K562 (cell line): ENCODE results near the gene SCG3. TPM values are rescaled to one million over a fixed set of nuclear protein-coding genes. Genes with fewer than 3 reads are reported as not detected.

ENCODE experiments used
- ATAC-seq: fragments of 200-7000 bp; cut with Tn5 transposase; 3 replicates; pipeline ENCODE4 v1.9.1; 2020; ENCODE audit warnings: moderate library complexity
- BruUV-seq: library from RNA; stranded (reverse); fragments of 400-500 nt; replicated peaks from 2 replicates; lab custom pipeline; 2021; lab: Mats Ljungman, UMichigan
- CTCF ChIA-PET: fragments of 300-600 bp; formaldehyde crosslinking; extraction: SDS; loops from one replicate; lab custom pipeline; 2021; ENCODE audit warnings: low intra/inter-chr PET ratio; lab: Yijun Ruan, JAX
- POLR2A ChIA-PET: fragments of 300-600, 350-650 bp; sonication (Branson Sonifier 250); formaldehyde crosslinking; extraction: SDS; loops from one replicate; lab custom pipeline; 2021; ENCODE audit warnings: antibody characterized with exemption, inconsistent platforms; lab: Yijun Ruan, JAX
- DNase-seq, 4 experiments: peaks; one replicate each; pipeline versions ENCODE4 v3.0.0 to v3.0.0-alpha.2; 2011 to 2018; ENCODE audit warnings: low spot score in 3 of 4, mixed read lengths in 3 of 4; ENCODE audit errors: extremely low read depth in 1 of 4
- FAIRE-seq: peaks from 2 replicates; lab custom pipeline; 2011; peaks lifted over from hg19 to GRCh38; lab: Jason Lieb, UNC
- H2AFZ ChIP-seq: 2 replicates; pipeline ENCODE4 v1.6.0; 2011; ENCODE audit warnings: low read depth, low read length, control low read depth, inconsistent platforms
- H3K27ac ChIP-seq: fragments of 200-600 bp; 3 replicates; pipeline ENCODE4 v1.8.0; 2011; ENCODE audit warnings: low read depth, mild to moderate bottlenecking, control low read depth, inconsistent platforms, low read length, moderate library complexity, mixed read lengths; ENCODE audit errors: extremely low read depth
- H3K27me3 ChIP-seq, 2 experiments: fragments of 300-600 bp in 1 of 2; 2 replicates in 1 of 2; 3 replicates in 1 of 2; pipeline versions ENCODE4 v1.6.0 to v1.8.0; 2011; ENCODE audit warnings: inconsistent platforms in 2 of 2, low read length in 2 of 2, mild to moderate bottlenecking in 1 of 2, mixed read lengths in 1 of 2, moderate library complexity in 1 of 2; ENCODE audit not compliant: control insufficient read depth in 2 of 2, insufficient read depth in 2 of 2
- H3K36me3 ChIP-seq: fragments of 300-600 bp; 3 replicates; pipeline ENCODE4 v1.8.0; 2011; ENCODE audit warnings: mild to moderate bottlenecking, low read length, inconsistent platforms; ENCODE audit not compliant: control insufficient read depth, insufficient read depth
- H3K4me1 ChIP-seq, 2 experiments: fragments of 200-600 bp in 1 of 2; replicated peaks in 1 of 2; 2 replicates in 1 of 2; 3 replicates in 1 of 2; pipeline versions ENCODE4 v1.5.1 to v1.8.0; 2011; ENCODE audit warnings: inconsistent platforms in 2 of 2, low read length in 2 of 2, mild to moderate bottlenecking in 1 of 2, mixed read lengths in 1 of 2, moderate library complexity in 1 of 2; ENCODE audit not compliant: control insufficient read depth in 2 of 2, insufficient read depth in 2 of 2
- H3K4me2 ChIP-seq: 2 replicates; pipeline ENCODE4 v1.6.1; 2011; ENCODE audit warnings: low read length, control low read depth, inconsistent platforms, mixed read lengths; ENCODE audit not compliant: insufficient read depth
- H3K4me3 ChIP-seq: fragments of 200-600 bp; sonication (generic), shearing (Covaris generic); 2 replicates; pipeline ENCODE4 v1.5.1; 2016; ENCODE audit warnings: control low read depth, inconsistent platforms
- H3K79me2 ChIP-seq: fragments of 200-600 bp; 3 replicates; pipeline ENCODE4 v1.8.0; 2011; ENCODE audit warnings: low read length, inconsistent platforms; ENCODE audit not compliant: control insufficient read depth, insufficient read depth
- H3K9ac ChIP-seq, 2 experiments: 2 replicates each; pipeline versions ENCODE4 v1.6.0 to v1.6.1; 2011; ENCODE audit warnings: low read depth in 2 of 2, low read length in 2 of 2, control low read depth in 1 of 2, inconsistent platforms in 1 of 2, mild to moderate bottlenecking in 1 of 2, mixed read lengths in 1 of 2; ENCODE audit not compliant: insufficient read depth in 1 of 2
- H3K9me1 ChIP-seq: one replicate; pipeline ENCODE4 v1.6.0; 2011; ENCODE audit warnings: inconsistent platforms, mild to moderate bottlenecking, low read length, moderate library complexity; ENCODE audit not compliant: control insufficient read depth, insufficient read depth
- H3K9me3 ChIP-seq: replicated peaks from 2 replicates; pipeline ENCODE4 v1.5.1; 2011; ENCODE audit warnings: low read depth, low read length, inconsistent platforms; ENCODE audit not compliant: control insufficient read depth, insufficient read depth
- H4K20me1 ChIP-seq: replicated peaks from 2 replicates; pipeline ENCODE4 v1.6.1; 2011; ENCODE audit warnings: low read length, inconsistent platforms, mixed read lengths; ENCODE audit not compliant: control insufficient read depth, insufficient read depth
- ATF1 ChIP-seq, 2 experiments: fragments of 450-650 bp in 1 of 2; IDR thresholded peaks; 2 replicates each; pipeline ENCODE4 v1.6.1; 2016; ENCODE audit warnings: missing compliant biosample characterization in 1 of 2, missing genetic modification characterization in 1 of 2
- FOS ChIP-seq: IDR thresholded peaks from 3 replicates; pipeline ENCODE4 v1.6.1; 2011; ENCODE audit not compliant: insufficient read length; ENCODE audit errors: extremely low read depth
- HDAC1 ChIP-seq, 2 experiments: fragments of 450-650 bp; IDR thresholded peaks; 2 replicates each; pipeline ENCODE4 v1.6.1; 2016 to 2017; ENCODE audit warnings: inconsistent platforms in 1 of 2, mild to moderate bottlenecking in 1 of 2, moderate library complexity in 1 of 2
- HDAC2 ChIP-seq: fragments of 450-650 bp; IDR thresholded peaks from 2 replicates; pipeline ENCODE4 v1.6.1; 2016; ENCODE audit warnings: mild to moderate bottlenecking
- KDM5B ChIP-seq: fragments of 200-600 bp; sonication (generic); IDR thresholded peaks from 2 replicates; pipeline ENCODE4 v1.6.1; 2012; ENCODE audit warnings: low read depth, mild to moderate bottlenecking, moderate library complexity, low read length, control low read depth, inconsistent platforms; ENCODE audit not compliant: insufficient replicate concordance
- NCOR1 ChIP-seq: fragments of 450-650 bp; IDR thresholded peaks from 2 replicates; pipeline ENCODE4 v1.6.1; 2016; ENCODE audit warnings: mild to moderate bottlenecking, moderate library complexity
- NONO ChIP-seq, 2 experiments: fragments of 200-400 bp in 1 of 2; fragments of 450-650 bp in 1 of 2; formaldehyde crosslinking in 1 of 2; IDR thresholded peaks; 2 replicates each; pipeline ENCODE4 v1.6.1; 2017; ENCODE audit warnings: low read depth in 2 of 2, mild to moderate bottlenecking in 2 of 2, moderate library complexity in 2 of 2, low read length in 1 of 2
- PURB ChIP-seq: sonication (generic); formaldehyde crosslinking; IDR thresholded peaks from 2 replicates; pipeline ENCODE4 v1.9.0; 2021; ENCODE audit warnings: low read depth, mild to moderate bottlenecking, missing genetic modification reagents
- RBBP5 ChIP-seq: fragments of 200-600 bp; sonication (generic); IDR thresholded peaks from 2 replicates; pipeline ENCODE4 v1.6.1; 2012; ENCODE audit warnings: borderline replicate concordance, mild to moderate bottlenecking, low read length, control low read depth, inconsistent platforms; ENCODE audit not compliant: insufficient read depth, poor library complexity, severe bottlenecking
- SRSF1 ChIP-seq: fragments of 200-400 bp; formaldehyde crosslinking; IDR thresholded peaks from 2 replicates; pipeline ENCODE4 v1.6.1; 2017; ENCODE audit warnings: mild to moderate bottlenecking, low read depth, low read length, moderate library complexity
- ZNF253 ChIP-seq: fragments of 250-450 bp; sonication (Bioruptor Pico); conservative IDR thresholded peaks from 2 replicates; pipeline ENCODE4 v1.6.1; 2021; ENCODE audit warnings: mild to moderate bottlenecking
- WGBS: fragments of 100-300 bp; shearing (Covaris generic); methylation state at CpG from one replicate; pipeline ENCODE4 v1.1.6; 2016; ENCODE audit warnings: low coverage, mixed read lengths; ENCODE audit not compliant: insufficient coverage; ENCODE audit errors: missing lambda C conversion rate; 5-methylcytosine and 5-hydroxymethylcytosine counted together
- in situ Hi-C: fragments of 300-500 bp; cut with MboI; formaldehyde crosslinking; loops from 4 replicates; pipeline ENCODE4 v1.15.0; 2018; ENCODE audit warnings: inconsistent platforms, mixed read lengths
- intact Hi-C: fragments of 100-400 bp; cut with micrococcal nuclease; formaldehyde crosslinking; loops from 2 replicates; pipeline ENCODE4 v1.14.2; 2022
- polyA plus RNA-seq, 8 experiments: library from polyadenylated mRNA; depleted of rRNA in 4 of 8; stranded (reverse) in 5 of 8; unstranded in 3 of 8; fragments of >200 nt; fragmentation: Nextera tagmentation in 2 of 8; fragmentation: Illumina TruSeq in 1 of 8; extraction: Ambion mirVana in 2 of 8; extraction: Trizol in 1 of 8; gene quantifications; 2 replicates each; pipeline versions ENCODE4 v1.2.1 to v1.2.3, GENCODE V29; 2011 to 2014; ENCODE audit warnings: inconsistent platforms in 1 of 8, missing spikeins in 1 of 8
- total RNA-seq, 7 experiments: library from RNA; depleted of rRNA in 6 of 7; stranded (reverse); fragments of >200 nt in 6 of 7; fragmentation: Illumina TruSeq in 2 of 7; extraction: Trizol in 2 of 7; gene quantifications; 2 replicates each; pipeline versions ENCODE4 v1.2.1 to v1.2.3, GENCODE V29; 2011 to 2021; ENCODE audit warnings: low replicate concordance in 1 of 7
- TF ChIP-seq, protein P1 (sequence below): fragments of 450-650 bp; IDR thresholded peaks from 2 replicates; pipeline ENCODE4 v1.7.0; 2016; ENCODE audit warnings: borderline replicate concordance
- TF ChIP-seq, protein P2 (sequence below): fragments of 450-650 bp; IDR thresholded peaks from 2 replicates; pipeline ENCODE4 v1.6.1; 2014; ENCODE audit warnings: low read depth, mild to moderate bottlenecking, moderate library complexity, borderline replicate concordance
- TF ChIP-seq, protein P3 (sequence below): fragments of 150-350 bp; conservative IDR thresholded peaks from 2 replicates; pipeline ENCODE4 v1.6.1; 2014; ENCODE audit warnings: low read length

SCG3 gene
- total and polyA plus RNA-seq, 9 of the 15 experiments (the other 6 are each of a cell fraction or from before 2014, with no cell fraction given): 13.0 to 43.8 (median 21.0) TPM

DNA sequence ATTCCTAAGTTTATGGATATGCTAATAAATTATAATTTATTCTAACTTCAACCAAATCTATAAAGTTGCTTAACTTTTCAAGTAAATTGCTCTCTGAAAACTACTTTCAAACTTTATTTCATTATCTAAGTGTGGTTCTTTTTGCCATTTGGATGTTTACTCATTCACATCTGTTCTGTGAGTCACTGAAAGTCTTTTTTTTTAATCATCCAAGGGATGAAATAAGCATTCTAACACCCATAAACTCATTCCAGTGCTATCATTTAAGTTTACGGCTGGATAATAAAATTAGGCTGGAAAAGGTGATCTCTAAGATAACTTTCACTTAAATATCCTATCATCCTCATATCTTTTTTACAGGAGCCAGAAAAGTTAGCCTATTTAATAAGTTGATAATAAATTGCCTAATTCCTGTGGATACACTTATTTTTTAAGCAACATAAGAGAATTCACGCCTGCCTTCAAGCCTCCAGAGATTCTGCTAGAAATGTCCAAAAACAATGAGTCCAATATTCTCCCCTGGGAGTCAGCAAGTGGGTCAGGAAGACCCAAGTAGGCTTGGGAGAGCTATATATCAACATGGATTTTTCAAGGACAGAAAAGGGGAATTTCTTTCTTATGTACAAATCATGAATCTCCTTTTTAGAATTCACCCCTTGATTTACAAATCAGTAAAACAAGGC, 25.8 kb downstream of the SCG3 start (continued):
- TF ChIP-seq, protein P1, sequence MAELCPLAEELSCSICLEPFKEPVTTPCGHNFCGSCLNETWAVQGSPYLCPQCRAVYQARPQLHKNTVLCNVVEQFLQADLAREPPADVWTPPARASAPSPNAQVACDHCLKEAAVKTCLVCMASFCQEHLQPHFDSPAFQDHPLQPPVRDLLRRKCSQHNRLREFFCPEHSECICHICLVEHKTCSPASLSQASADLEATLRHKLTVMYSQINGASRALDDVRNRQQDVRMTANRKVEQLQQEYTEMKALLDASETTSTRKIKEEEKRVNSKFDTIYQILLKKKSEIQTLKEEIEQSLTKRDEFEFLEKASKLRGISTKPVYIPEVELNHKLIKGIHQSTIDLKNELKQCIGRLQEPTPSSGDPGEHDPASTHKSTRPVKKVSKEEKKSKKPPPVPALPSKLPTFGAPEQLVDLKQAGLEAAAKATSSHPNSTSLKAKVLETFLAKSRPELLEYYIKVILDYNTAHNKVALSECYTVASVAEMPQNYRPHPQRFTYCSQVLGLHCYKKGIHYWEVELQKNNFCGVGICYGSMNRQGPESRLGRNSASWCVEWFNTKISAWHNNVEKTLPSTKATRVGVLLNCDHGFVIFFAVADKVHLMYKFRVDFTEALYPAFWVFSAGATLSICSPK: no peak
- TF ChIP-seq, protein P2, sequence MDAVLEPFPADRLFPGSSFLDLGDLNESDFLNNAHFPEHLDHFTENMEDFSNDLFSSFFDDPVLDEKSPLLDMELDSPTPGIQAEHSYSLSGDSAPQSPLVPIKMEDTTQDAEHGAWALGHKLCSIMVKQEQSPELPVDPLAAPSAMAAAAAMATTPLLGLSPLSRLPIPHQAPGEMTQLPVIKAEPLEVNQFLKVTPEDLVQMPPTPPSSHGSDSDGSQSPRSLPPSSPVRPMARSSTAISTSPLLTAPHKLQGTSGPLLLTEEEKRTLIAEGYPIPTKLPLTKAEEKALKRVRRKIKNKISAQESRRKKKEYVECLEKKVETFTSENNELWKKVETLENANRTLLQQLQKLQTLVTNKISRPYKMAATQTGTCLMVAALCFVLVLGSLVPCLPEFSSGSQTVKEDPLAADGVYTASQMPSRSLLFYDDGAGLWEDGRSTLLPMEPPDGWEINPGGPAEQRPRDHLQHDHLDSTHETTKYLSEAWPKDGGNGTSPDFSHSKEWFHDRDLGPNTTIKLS: no peak
- TF ChIP-seq NCOR1: no peak

DNA sequence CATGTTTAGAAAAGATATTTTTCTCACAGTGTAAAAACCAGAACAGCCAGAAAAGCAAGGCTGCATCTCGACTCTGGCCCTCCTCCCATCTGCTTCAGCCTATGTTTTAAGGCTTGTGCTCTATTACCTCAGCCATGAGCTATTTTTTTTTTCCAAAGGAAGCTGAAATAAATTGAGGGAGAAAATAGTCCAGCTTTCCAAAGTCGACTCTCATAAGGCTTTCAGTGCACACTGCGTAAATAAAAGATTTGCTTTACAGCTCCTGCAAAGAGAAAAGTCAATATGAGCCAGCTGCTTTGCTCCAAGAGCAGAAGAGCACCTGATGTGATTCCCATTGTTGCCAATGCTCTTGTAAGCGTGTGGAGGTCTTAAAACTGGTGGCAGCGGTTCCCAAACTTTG, 26.7 kb downstream of the SCG3 start:
- peaks cover 2 to 20% of the 10 kb centered on the region in 2 experiments; a peak in 4 of 5 replicates for H3K4me1 ChIP-seq
- ATAC-seq (no peak), DNase-seq (no peak), FAIRE-seq (no peak)
- ChIA-PET POLR2A (interaction anchor here (1.2 kb wide), 1 partner anchor 17 kb away, joined by 4 read pairs; no protein-coding TSS in a partner anchor), CTCF (no interaction called here)
- H3K27ac ChIP-seq: no peak overlapping the region
- H3K4me3 ChIP-seq: no peak overlapping the region
- H3K4me2 ChIP-seq: no peak overlapping the region
- no peaks in the 10 kb centered on the region for H3K27me3 ChIP-seq
- H2AFZ ChIP-seq: no peak overlapping the region
- H3K9me1 ChIP-seq: no peaks in the 10 kb centered on the region
- peaks cover 10% of the 10 kb centered on the region; the same call in 2 of the 3 replicates for H3K36me3 ChIP-seq
- no TSS peak for BruUV-seq
- H4K20me1 ChIP-seq: no peaks in the 10 kb centered on the region
- 0 out of 2 replicates have a peak, but pooled peaks cover 3% of the 10 kb centered on the region for H3K9me3 ChIP-seq
- intact Hi-C loops (no loop called here), in situ Hi-C loops (no loop called here)
- no peaks in the 10 kb centered on the region for H3K79me2 ChIP-seq
- H3K9ac ChIP-seq: no peak overlapping the region
- 80% methylated on average over 5 of the region's 5 CpGs for WGBS
- TF ChIP-seq PURB (CRISPR knock-in tag) (no peak), HDAC2 (no peak), ATF1 (CRISPR knock-in tag; IDR thresholded peaks at IDR 0.05) (no peak), ATF1 (tag; IDR thresholded peaks at IDR 0.05) (no peak), ZNF253 (CRISPR knock-in tag) (no peak), SRSF1 (no peak), HDAC1 (IDR thresholded peaks at IDR 0.05) (no peak), RBBP5 (no peak), KDM5B (no peak), FOS (no peak), NONO (IDR thresholded peaks at IDR 0.05; ENCODE audit: low read depth in 2 of 2, low read length in 1 of 2) (no peak)
- TF ChIP-seq, protein P3, sequence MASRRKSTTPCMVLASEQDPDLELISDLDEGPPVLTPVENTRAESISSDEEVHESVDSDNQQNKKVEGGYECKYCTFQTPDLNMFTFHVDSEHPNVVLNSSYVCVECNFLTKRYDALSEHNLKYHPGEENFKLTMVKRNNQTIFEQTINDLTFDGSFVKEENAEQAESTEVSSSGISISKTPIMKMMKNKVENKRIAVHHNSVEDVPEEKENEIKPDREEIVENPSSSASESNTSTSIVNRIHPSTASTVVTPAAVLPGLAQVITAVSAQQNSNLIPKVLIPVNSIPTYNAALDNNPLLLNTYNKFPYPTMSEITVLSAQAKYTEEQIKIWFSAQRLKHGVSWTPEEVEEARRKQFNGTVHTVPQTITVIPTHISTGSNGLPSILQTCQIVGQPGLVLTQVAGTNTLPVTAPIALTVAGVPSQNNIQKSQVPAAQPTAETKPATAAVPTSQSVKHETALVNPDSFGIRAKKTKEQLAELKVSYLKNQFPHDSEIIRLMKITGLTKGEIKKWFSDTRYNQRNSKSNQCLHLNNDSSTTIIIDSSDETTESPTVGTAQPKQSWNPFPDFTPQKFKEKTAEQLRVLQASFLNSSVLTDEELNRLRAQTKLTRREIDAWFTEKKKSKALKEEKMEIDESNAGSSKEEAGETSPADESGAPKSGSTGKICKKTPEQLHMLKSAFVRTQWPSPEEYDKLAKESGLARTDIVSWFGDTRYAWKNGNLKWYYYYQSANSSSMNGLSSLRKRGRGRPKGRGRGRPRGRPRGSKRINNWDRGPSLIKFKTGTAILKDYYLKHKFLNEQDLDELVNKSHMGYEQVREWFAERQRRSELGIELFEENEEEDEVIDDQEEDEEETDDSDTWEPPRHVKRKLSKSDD: no peak
